ENCODE data around the gene ADAMTS17. TPM values are rescaled to one million over a fixed set of nuclear protein-coding genes. Genes with fewer than 3 reads are reported as not detected.

ADAMTS17 gene
- total RNA-seq, 1 experiment from 2014 or later = 1.8 TPM

- no peak for DNase-seq (ENCODE audit: low spot score)
- Mint-ChIP-seq H3K9me3 (peaks cover 6% of the 10 kb centered on the region; the same call in 1 of the 2 replicates), H3K27ac (no peak overlapping the region), H3K36me3 (no peaks in the 10 kb centered on the region), H3K4me1 (no peaks in the 10 kb centered on the region), H3K27me3 (ENCODE audit: low read depth) (no peaks in the 10 kb centered on the region), H3K4me3 (no peak overlapping the region)
- ATAC-seq = no peak
- POLR2A ChIA-PET = no interaction called here
- TF ChIP-seq FOXP1 (CRISPR knock-in tag; IDR thresholded peaks at IDR 0.05; ENCODE audit: borderline replicate concordance) = no peak
- TF ChIP-seq IRF1 (CRISPR knock-in tag; IDR thresholded peaks at IDR 0.05) = no peak
- no peak for TF ChIP-seq ZNF532 (CRISPR knock-in tag; IDR thresholded peaks at IDR 0.05; ENCODE audit: borderline replicate concordance)
- CTCF ChIA-PET = no interaction called here
These were observed 111.0 kb downstream of the ADAMTS17 start for GRCh38 chr15:100230784-100231183.

- ATAC-seq (no peak), DNase-seq (ENCODE audit: low spot score) (no peak)
- no peak overlapping the region for H3K27ac Mint-ChIP-seq
- no peaks in the 10 kb centered on the region for H3K36me3 Mint-ChIP-seq
- H3K9me3 Mint-ChIP-seq = peaks cover 6% of the 10 kb centered on the region; the same call in 1 of the 2 replicates
- H3K27me3 Mint-ChIP-seq (ENCODE audit: low read depth) = no peaks in the 10 kb centered on the region
- CTCF ChIA-PET = no interaction called here
- POLR2A ChIA-PET = no interaction called here
- H3K4me3 Mint-ChIP-seq = no peak overlapping the region
- H3K4me1 Mint-ChIP-seq = peaks cover 5% of the 10 kb centered on the region
- TF ChIP-seq ZNF263 (CRISPR knock-in tag; IDR thresholded peaks at IDR 0.05; ENCODE audit: low read depth) (no peak), FOXJ3 (CRISPR knock-in tag; IDR thresholded peaks at IDR 0.05; ENCODE audit: borderline replicate concordance) (no peak), AFF4 (CRISPR knock-in tag; IDR thresholded peaks at IDR 0.05; ENCODE audit: borderline replicate concordance) (no peak), RORB (CRISPR knock-in tag; IDR thresholded peaks at IDR 0.05) (no peak), ATF6 (CRISPR knock-in tag; IDR thresholded peaks at IDR 0.05) (no peak), NFATC4 (CRISPR knock-in tag; IDR thresholded peaks at IDR 0.05) (no peak), CREB1 (CRISPR knock-in tag; IDR thresholded peaks at IDR 0.05) (no peak), ETV6 (CRISPR knock-in tag; IDR thresholded peaks at IDR 0.05) (no peak), CREM (CRISPR knock-in tag; IDR thresholded peaks at IDR 0.05) (no peak), TEAD4 (CRISPR knock-in tag; IDR thresholded peaks at IDR 0.05) (no peak), USF1 (CRISPR knock-in tag; IDR thresholded peaks at IDR 0.05) (no peak), ARID4B (CRISPR knock-in tag; IDR thresholded peaks at IDR 0.05; ENCODE audit: borderline replicate concordance) (no peak), MXD4 (CRISPR knock-in tag; IDR thresholded peaks at IDR 0.05; ENCODE audit: borderline replicate concordance) (no peak)
These were observed 112.3 kb downstream of the ADAMTS17 start for GRCh38 chr15:100229181-100230163.
